Osteocyte (in vitro differentiated cells): ENCODE results near the gene PRRG4. TPM values are rescaled to one million over a fixed set of nuclear protein-coding genes. Genes with fewer than 3 reads are reported as not detected.

ENCODE experiments used
- DNase-seq: peaks from one replicate; pipeline ENCODE4 v3.0.0; 2021; ENCODE audit warnings: mixed read lengths; ENCODE audit not compliant: unreplicated experiment; ENCODE audit errors: extremely low spot score
- H3K27ac Mint-ChIP-seq: one replicate; pipeline ENCODE4 v1.8.0; 2021; ENCODE audit warnings: mild to moderate bottlenecking, mixed read lengths; ENCODE audit not compliant: unreplicated experiment
- H3K27me3 Mint-ChIP-seq: one replicate; pipeline ENCODE4 v1.8.0; 2021; ENCODE audit warnings: mixed read lengths; ENCODE audit not compliant: unreplicated experiment
- H3K36me3 Mint-ChIP-seq: one replicate; pipeline ENCODE4 v1.8.0; 2021; ENCODE audit warnings: mixed read lengths; ENCODE audit not compliant: unreplicated experiment
- H3K4me1 Mint-ChIP-seq: one replicate; pipeline ENCODE4 v1.8.0; 2021; ENCODE audit warnings: mixed read lengths; ENCODE audit not compliant: unreplicated experiment
- H3K4me3 Mint-ChIP-seq: one replicate; pipeline ENCODE4 v1.8.0; 2021; ENCODE audit warnings: mild to moderate bottlenecking, moderate library complexity, mixed read lengths; ENCODE audit not compliant: unreplicated experiment
- H3K9me3 Mint-ChIP-seq: one replicate; pipeline ENCODE4 v1.8.0; 2021; ENCODE audit warnings: mixed read lengths; ENCODE audit not compliant: unreplicated experiment
- CTCF ChIP-seq: fragments of 200-600 bp; sonication (generic); IDR thresholded peaks from 2 replicates; pipeline ENCODE4 v1.5.0; 2021; ENCODE audit warnings: antibody characterized with exemption, mild to moderate bottlenecking, moderate library complexity
- total RNA-seq: library from RNA; stranded (reverse); gene quantifications from 2 replicates; pipeline ENCODE4 v1.2.1, GENCODE V29; 2021

Gene PRRG4
- total RNA-seq, 1 donor from 2014 or later: not detected

GRCh38 chr11:32894149-32894827 is 64.6 kb downstream of the PRRG4 start:
- Mint-ChIP-seq H3K36me3 (no peaks in the 10 kb centered on the region), H3K4me1 (peaks cover 30% of the 10 kb centered on the region), H3K27me3 (no peaks in the 10 kb centered on the region), H3K27ac (peak overlapping the region; percentile 94), H3K4me3 (peak overlapping the region; percentile 97), H3K9me3 (no peaks in the 10 kb centered on the region)
- TF ChIP-seq CTCF: no peak
- DNase-seq: no peak

GRCh38 chr11:32894921-32895320 is 65.2 kb downstream of the PRRG4 start:
- Mint-ChIP-seq H3K27ac (peak overlapping the region; percentile 94), H3K9me3 (no peaks in the 10 kb centered on the region), H3K4me3 (peak overlapping the region; percentile 97), H3K4me1 (peaks cover 34% of the 10 kb centered on the region), H3K36me3 (peaks cover 2% of the 10 kb centered on the region), H3K27me3 (no peaks in the 10 kb centered on the region)
- no peak for TF ChIP-seq CTCF
- DNase-seq: no peak

GRCh38 chr11:32895471-32895870 is 65.7 kb downstream of the PRRG4 start:
- Mint-ChIP-seq H3K36me3 (peaks cover 2% of the 10 kb centered on the region), H3K4me1 (peaks cover 34% of the 10 kb centered on the region), H3K27me3 (no peaks in the 10 kb centered on the region), H3K27ac (peak overlapping the region; percentile 94), H3K9me3 (no peaks in the 10 kb centered on the region), H3K4me3 (peak overlapping the region; percentile 97)
- TF ChIP-seq CTCF: no peak
- DNase-seq: no peak

- no peak for DNase-seq
- Mint-ChIP-seq H3K36me3 (peaks cover 2% of the 10 kb centered on the region), H3K4me3 (no peak overlapping the region), H3K27me3 (no peaks in the 10 kb centered on the region), H3K9me3 (no peaks in the 10 kb centered on the region), H3K27ac (no peak overlapping the region), H3K4me1 (peaks cover 24% of the 10 kb centered on the region)
- TF ChIP-seq CTCF: no peak
Observed at GRCh38 chr11:32897103-32897502, 67.4 kb downstream of the PRRG4 start.

- Mint-ChIP-seq H3K27ac (peak overlapping the region; percentile 23), H3K27me3 (no peaks in the 10 kb centered on the region), H3K9me3 (no peaks in the 10 kb centered on the region), H3K36me3 (peaks cover 2% of the 10 kb centered on the region), H3K4me1 (peaks cover 32% of the 10 kb centered on the region), H3K4me3 (no peak overlapping the region)
- DNase-seq: no peak
- TF ChIP-seq CTCF: no peak
Observed at GRCh38 chr11:32899438-32899837, 69.7 kb downstream of the PRRG4 start.
